ENCODE measurements around the gene LRRC10B.

GRCh38 chr11:61545341-61545740 is 36.8 kb downstream of the LRRC10B start:
- TF ChIP-seq, protein P1, sequence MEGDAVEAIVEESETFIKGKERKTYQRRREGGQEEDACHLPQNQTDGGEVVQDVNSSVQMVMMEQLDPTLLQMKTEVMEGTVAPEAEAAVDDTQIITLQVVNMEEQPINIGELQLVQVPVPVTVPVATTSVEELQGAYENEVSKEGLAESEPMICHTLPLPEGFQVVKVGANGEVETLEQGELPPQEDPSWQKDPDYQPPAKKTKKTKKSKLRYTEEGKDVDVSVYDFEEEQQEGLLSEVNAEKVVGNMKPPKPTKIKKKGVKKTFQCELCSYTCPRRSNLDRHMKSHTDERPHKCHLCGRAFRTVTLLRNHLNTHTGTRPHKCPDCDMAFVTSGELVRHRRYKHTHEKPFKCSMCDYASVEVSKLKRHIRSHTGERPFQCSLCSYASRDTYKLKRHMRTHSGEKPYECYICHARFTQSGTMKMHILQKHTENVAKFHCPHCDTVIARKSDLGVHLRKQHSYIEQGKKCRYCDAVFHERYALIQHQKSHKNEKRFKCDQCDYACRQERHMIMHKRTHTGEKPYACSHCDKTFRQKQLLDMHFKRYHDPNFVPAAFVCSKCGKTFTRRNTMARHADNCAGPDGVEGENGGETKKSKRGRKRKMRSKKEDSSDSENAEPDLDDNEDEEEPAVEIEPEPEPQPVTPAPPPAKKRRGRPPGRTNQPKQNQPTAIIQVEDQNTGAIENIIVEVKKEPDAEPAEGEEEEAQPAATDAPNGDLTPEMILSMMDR (conservative IDR thresholded peaks at IDR 0.05): peak; percentile 63; the same call in 1 of the 2 replicates
- no peak for TF ChIP-seq EZH2 (IDR thresholded peaks at IDR 0.05; ENCODE audit: low read depth)

All from PC-9 (cell line).